GM19240 (cell line): ENCODE data around the gene LCOR.
"Not testable (repeated sequence)": the region's sequence is repeated elsewhere in the genome, so short reads cannot be mapped to it uniquely, and the experiment has no call there.

Source experiments
- DNase-seq: peaks from one replicate; pipeline ENCODE4 v3.0.0; 2011; ENCODE audit warnings: low spot score; ENCODE audit not compliant: insufficient read length

Gene LCOR

DNA sequence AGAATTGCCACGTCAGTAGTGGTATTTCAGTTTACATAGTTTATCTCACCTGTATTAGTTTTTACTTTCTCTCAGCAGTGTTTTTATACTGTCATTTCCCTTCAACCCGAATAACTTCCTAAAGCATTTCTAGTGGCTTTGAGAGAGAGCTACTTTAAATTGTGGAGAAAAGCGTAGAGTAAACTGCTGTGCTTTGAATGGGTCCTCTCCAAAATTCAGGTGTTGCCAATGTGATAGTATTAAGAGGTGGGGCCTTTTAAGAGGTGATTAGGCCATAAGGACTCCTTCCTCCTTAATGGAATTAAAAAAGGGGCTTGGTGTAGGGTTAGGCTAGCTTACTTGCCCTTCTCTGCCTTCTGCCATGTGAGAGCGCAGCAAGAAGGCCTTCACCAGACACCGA is 98.4 kb downstream of the LCOR start:
- DNase-seq = no peak

DNA sequence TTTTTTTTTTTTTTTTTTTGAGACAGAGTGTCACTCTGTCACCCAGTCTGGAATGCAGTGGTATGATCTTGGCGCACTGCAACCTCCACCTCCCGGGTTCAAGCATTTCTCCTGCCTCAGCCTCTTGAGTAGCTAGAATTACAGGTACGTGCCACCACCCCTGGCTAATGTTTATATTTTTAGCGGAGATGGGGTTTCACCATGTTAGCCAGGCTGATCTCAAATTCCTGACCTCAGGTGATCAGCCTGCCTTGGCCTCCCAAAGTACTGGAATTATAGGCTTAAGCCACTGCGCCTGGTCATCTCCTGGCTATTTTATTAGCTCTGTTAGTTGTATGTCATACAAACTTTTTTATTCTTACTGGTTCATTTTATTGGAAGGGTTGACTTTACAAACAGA is 103.0 kb downstream of the LCOR start:
- no peak for DNase-seq

- DNase-seq = no peak
These were observed 103.7 kb downstream of the LCOR start for GRCh38 chr10:96935810-96936209.

- DNase-seq = not testable (repeated sequence)
These were observed 111.1 kb downstream of the LCOR start for GRCh38 chr10:96943161-96943560.

DNA sequence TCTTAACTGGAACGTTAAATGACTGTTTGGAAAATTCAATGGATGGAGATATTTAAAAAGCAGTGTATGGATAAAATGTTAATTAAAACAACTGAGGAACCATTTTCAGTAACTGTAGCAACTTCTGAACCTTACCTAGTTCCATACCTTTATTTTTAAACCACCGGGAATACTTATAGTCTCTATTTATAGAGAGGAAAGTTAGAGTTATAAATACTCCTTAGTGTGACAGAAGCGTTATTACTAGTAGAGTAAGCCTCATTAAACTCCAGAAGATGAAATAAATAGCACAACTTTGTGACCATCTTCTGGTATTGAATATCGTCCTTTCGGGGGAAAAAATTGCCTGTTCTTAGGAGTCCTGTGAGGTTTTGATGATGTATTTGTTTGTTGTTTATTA is 114.9 kb downstream of the LCOR start:
- DNase-seq = no peak

DNA sequence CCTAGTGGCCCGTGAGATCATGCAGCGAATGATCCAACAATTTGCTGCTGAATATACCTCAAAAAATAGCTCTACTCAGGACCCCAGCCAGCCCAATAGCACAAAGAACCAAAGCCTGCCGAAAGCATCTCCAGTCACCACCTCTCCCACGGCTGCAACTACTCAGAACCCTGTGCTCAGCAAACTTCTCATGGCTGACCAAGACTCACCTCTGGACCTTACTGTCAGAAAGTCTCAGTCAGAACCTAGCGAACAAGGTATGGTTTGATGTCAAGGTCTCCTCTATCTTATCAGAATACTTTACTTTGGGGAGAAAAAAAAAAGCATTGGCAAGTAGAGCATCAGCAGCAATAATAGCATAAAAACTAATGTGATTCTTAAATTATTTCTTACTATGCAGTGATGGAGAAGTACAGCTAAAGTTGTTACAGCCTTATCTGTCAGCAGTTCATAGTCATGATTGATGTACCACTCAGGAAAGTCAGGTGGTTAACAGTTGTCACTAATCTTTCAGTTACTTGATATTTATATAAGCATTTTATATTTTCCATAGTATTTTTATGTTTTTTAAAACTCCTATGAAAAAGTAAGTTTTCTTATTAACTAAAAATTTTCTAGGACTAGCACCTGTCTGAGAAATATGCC is 117.1 kb downstream of the LCOR start:
- no peak for DNase-seq

- DNase-seq = no peak
These were observed 119.9 kb downstream of the LCOR start for GRCh38 chr10:96951954-96952353.

DNA sequence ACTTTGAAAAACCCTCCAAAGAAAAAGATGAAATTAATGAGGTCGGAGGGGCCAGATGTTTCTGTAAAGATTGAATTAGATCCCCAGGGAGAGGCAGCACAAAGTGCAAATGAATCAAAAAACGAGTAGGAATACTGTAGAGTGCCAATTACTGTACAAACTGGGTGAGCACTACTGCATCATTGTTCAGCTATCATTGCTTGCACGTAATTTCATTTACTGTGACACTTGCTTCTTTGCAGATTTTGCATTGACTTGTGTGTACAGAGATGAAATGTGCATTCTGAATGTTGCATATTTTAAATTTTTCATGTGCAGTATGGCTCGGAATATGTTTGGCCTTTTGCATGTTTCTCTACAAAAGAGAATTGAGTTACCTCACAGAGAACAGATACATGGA is 123.7 kb downstream of the LCOR start:
- no peak for DNase-seq

DNA sequence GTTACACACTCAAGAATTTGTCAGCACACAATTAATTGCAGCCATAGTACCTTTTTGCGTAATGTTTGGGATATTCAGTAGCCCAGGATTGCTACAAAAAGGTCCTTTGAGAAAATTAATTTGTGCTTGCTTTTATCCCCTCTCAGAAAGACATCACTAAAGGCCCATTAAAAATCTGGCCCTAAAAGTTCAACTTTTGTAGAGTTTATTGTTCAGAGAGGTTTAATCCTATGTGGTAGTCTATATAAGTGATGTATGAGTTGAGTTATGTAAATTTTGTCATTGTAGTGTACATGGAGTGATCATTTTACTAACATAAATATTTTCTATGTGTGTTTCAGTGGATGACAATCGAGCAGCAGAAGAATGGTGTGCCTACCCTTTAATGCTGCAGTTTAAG is 126.0 kb downstream of the LCOR start:
- DNase-seq = no peak

GRCh38 chr10:96959733-96960132 is 127.6 kb downstream of the LCOR start:
- no peak for DNase-seq

GRCh38 chr10:96960872-96961271 is 128.8 kb downstream of the LCOR start:
- no peak for DNase-seq

- no peak for DNase-seq
These were observed 132.0 kb downstream of the LCOR start for GRCh38 chr10:96964131-96964530.

DNA sequence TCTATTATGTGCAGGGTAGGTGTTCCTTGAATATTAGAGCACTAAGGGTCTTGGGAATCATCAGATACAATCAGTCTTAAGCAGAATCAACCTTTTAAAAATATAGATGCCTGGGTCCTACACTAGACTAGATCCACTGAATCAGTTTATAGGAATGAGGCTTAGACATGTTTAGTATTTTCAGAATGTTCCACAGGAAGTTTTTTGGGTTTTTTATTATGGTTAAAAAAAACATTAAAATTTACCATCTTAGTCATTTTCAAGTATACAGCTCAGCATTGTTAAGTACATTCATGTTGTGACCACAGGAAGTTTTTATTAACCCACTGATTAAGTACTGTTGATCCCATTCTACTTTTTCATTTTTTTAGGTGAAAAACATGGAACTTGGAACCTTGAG is 135.7 kb downstream of the LCOR start:
- DNase-seq = no peak

DNA sequence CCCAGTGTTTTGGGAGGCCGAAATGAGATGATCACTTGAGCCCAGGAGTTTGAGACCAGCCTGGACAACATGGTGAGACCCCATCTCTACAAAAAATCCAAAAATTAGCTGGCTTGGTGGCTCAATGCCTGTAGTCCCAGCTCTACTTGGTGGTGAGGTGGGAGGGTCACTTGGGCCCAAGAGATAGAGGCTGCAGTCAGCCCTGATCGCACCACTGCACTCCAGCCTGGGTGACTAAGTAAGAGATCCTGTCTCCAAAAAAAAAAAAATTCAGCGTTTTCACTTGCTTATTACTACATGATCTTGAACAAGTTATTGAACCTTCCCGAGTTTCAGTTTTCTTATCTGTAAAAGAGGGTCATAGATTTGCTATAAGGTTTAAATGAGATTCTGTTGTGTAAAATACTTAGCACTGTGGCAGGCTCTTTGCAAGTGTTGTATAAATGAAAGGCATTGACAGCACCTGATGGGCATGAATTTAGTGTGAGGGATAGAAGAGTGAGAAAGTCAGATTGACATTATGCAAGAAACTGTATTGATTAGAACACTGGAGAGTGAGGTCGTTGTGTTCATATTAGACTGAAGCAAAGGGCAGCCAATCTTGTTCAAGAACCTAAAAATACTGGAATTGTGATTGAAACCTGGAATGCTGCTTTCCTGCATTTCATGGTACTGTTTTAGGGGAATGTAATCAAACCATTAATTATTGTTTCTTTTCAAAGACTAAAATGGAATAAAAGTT is 136.8 kb downstream of the LCOR start:
- no peak for DNase-seq

GRCh38 chr10:96971324-96971723 is 139.2 kb downstream of the LCOR start:
- no peak for DNase-seq

DNA sequence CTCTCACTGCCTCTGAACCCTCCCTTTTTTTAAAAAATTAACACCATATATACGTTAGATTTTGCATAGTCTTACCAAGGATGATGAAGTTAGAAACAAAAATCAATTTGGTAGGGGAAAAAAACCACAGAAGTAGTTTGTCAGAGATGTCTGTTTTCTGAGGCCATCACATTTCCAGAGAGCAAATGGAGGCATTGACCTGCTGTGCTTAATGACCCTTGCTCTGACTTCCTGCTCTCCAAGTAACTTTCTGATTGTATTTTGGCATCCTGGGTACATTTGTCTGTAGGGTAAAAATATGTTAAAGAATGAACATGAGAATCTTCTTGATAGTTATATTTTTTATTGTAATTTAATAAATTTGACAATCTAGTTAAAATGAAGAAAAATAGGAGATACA is 140.2 kb downstream of the LCOR start:
- DNase-seq = no peak

- DNase-seq = no peak
These were observed 142.0 kb downstream of the LCOR start for GRCh38 chr10:96973809-96974747.

DNA sequence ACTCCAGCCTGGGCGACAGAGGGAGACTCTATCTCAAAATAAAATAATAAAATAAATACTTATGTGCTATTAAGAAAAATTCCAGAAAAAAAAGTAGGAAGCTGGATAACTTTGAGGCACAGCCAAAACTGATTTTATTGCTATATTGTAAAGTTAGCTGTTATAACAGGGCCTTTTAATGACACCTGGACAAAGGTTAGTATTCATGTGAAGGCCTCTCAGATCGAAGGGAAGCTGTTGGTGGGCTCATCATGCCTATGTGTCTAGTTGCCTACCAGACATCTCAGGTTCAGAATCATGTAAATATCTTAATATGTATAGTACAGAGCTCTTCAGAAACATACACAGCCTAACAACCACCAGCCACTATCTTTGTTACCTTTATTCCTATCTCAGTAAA is 143.0 kb downstream of the LCOR start:
- DNase-seq = no peak

- DNase-seq = no peak
These were observed 146.6 kb downstream of the LCOR start for GRCh38 chr10:96978621-96979154.

- no peak for DNase-seq
These were observed 150.2 kb downstream of the LCOR start for GRCh38 chr10:96982149-96982930.

DNA sequence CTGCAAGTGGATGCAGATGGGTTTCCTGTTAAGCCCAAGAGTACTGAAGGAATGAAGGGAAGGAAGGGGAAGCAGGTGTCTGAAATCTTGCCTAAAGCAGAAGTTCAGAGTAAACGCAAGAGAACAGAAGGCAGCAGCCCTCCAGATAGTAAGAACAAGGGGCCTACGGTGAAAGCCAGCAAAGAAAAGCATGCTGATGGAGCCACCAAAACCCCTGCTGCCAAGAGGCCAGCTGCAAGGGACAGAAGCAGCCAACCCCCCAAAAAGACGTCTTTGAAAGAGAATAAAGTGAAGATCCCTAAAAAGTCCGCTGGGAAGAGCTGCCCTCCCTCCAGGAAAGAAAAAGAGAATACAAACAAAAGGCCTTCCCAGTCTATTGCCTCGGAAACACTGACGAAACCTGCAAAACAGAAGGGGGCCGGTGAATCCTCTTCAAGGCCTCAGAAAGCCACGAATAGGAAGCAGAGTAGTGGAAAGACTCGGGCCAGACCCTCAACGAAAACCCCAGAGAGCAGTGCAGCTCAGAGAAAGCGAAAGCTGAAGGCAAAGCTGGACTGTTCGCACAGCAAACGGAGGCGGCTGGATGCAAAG is 152.5 kb downstream of the LCOR start:
- DNase-seq = no peak
